Stimulated activated CD4-positive, alpha-beta T cell treated with anti-CD3 and anti-CD28 coated beads, Interleukin-12 subunit alpha, Interleukin-12 subunit beta, amount 100 ng/mL, for 48 hours (primary cell): ENCODE results near the gene ALDOC.
A peak's percentile ranks its signal among the peaks of the same experiment; 100 is the strongest.
"Not testable (repeated sequence)": the region's sequence is repeated elsewhere in the genome, so short reads cannot be mapped to it uniquely, and the experiment has no call there.

ENCODE experiments used
- DNase-seq, 3 donors: peaks; one replicate each; pipeline ENCODE4 v3.0.0-alpha.2; 2020; ENCODE audit warnings: low read depth in 2 of 3, low spot score in 1 of 3

The ALDOC gene

GRCh38 chr17:28576758-28577465, at the start of gene ALDOC:
TSS of gene ALDOC (minus strand) at chr17:28576895. CDS start at chr17:28575532, 1,363 bp downstream.
- peak; percentile 94 to 98 (median 97) for DNase-seq

GRCh38 chr17:28624148-28624547, 47.5 kb upstream of the ALDOC start:
- DNase-seq = no peak

- DNase-seq = no peak
Measured at GRCh38 chr17:28623696-28624095, 47.0 kb upstream of the ALDOC start.

GRCh38 chr17:28622186-28622585, 45.5 kb upstream of the ALDOC start:
- no peak for DNase-seq

GRCh38 chr17:28620010-28620409, 43.3 kb upstream of the ALDOC start:
- DNase-seq = no peak

GRCh38 chr17:28618464-28618863, 41.8 kb upstream of the ALDOC start:
- DNase-seq = no peak

- no peak for DNase-seq
Measured at GRCh38 chr17:28616281-28616680, 39.6 kb upstream of the ALDOC start.

- no peak for DNase-seq
Measured at GRCh38 chr17:28615260-28615940, 38.7 kb upstream of the ALDOC start.

- DNase-seq = no peak
Measured at GRCh38 chr17:28613931-28614381, 37.3 kb upstream of the ALDOC start, which contains the start of gene RSKR. TSS of gene RSKR (minus strand) at chr17:28614185. CDS start at chr17:28614161, 24 bp downstream.

- peak in 1 of 3 donors; percentile 12 for DNase-seq
Measured at GRCh38 chr17:28612936-28613872, 36.5 kb upstream of the ALDOC start.

GRCh38 chr17:28612531-28612930, 35.8 kb upstream of the ALDOC start:
- no peak for DNase-seq

GRCh38 chr17:28610376-28610775, 33.7 kb upstream of the ALDOC start:
- DNase-seq = no peak

GRCh38 chr17:28604031-28604430, 27.3 kb upstream of the ALDOC start:
- DNase-seq = not testable (repeated sequence)

GRCh38 chr17:28599311-28600184, 22.9 kb upstream of the ALDOC start:
- peak; percentile 56 to 62 (median 61) for DNase-seq

- DNase-seq = peak; percentile 89 to 91 (median 90)
Measured at GRCh38 chr17:28598799-28599310, 22.2 kb upstream of the ALDOC start, which contains the start of gene SPAG5. TSS of gene SPAG5 (minus strand) at chr17:28599025. CDS start at chr17:28598946, 79 bp downstream.

GRCh38 chr17:28598389-28598788, 21.7 kb upstream of the ALDOC start:
- DNase-seq = no peak

- DNase-seq = no peak
Measured at GRCh38 chr17:28597606-28598383, 21.1 kb upstream of the ALDOC start.

GRCh38 chr17:28592260-28592659, 15.6 kb upstream of the ALDOC start:
- DNase-seq = no peak

- DNase-seq = no peak
Measured at GRCh38 chr17:28585851-28586250, 9.2 kb upstream of the ALDOC start.
